Superior temporal gyrus (tissue), 1 donor: Measurements from ENCODE around the gene ELAVL1.
A peak's percentile ranks its signal among the peaks of the same experiment; 100 is the strongest.

Experiments
- DNase-seq: peaks from one replicate; pipeline ENCODE4 v3.0.0-alpha.2; 2016; ENCODE audit errors: extremely low spot score

ELAVL1 gene

DNA sequence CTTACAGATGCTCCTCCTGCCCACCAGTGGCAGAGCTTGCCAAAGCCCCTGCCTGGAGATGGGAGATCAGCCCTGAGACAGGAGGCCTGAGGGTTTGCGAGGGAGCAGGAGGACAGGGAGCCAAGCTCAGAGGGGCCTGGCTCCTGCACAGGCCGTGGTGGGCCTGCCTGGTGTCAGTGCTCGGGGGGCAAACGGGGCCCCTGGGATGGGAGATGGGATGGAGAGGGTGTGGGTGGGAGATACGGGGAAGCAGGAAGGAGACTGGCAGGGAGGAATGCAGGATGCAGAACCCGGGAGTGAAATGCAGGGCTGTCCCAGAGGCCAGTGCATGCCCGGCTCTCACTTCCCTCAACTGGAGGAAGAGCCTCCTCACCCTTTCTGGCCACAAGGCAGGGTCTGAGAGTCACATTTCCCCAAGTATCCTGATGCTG is 19.9 kb downstream of the ELAVL1 start:
- no peak for DNase-seq

DNA sequence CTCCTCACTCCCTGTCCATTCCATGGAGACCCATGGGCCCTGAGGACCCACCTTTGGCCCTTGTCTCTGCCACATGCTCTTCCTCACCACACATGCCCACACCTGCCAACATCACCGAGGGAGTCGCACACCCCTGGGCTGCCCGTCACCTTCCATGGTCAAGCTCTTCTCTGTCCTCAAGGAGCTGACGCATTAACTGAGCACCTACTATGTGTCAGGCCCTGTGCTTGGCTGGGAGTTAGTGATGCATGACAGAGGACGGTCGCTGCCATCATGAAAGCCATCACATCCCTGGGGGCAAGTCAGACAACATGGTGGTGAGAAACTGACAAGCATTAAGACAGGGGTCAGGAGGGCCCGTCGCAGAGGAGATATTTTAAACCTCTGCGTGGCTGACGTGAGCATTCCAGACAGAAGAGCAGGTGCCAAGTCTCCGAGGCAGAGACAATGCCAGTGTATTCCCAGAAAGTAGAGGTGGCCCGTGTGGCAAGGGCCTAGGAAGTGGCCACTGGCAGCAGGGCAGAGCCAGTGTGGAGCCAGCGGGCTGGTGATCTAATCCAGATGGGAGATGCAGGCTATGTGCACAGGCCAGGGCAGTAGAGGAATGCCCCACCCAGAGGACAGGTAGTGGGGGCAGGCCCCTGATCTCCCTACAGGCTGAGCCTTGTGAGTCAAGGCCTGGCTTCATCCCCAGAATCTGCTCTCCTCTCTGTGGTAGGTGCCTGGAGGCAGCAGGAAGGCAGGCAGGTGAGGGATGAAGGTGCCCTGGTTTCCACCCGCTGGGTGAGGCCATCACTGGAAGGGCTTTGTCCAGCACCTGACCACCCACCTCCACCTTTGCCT is 21.2 kb downstream of the ELAVL1 start:
- no peak for DNase-seq

DNA sequence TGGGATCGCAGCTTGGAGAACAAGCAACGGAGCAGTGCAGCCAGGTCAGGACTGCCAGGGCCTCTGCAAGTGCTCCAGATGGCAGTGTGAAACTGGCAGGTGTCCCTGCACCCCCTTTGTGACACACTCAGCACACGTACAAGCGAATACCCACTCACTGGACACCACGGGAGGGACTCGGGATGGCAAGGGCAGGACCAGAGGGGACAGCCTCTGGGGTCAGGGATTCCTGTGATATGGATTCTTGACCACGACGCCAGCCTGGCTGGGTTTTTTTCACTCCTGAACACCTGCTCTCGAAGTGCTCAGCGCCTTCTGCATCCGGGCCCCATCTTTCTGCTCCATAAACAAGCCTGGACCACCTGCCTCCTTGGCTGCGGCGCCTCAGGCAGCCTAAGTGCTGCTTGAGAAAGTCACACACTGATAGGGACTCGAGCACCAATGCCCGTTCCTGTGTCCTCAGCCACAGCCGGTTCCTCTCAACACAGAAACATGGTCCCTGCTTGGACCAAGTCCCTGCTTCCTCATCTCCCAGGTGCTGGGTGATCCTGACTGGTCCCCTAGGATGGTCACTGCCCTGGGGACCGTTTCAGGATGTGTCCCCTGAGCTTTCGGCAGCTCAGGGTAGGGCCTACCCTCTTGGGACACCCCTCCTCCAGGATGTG is 22.0 kb downstream of the ELAVL1 start:
- no peak for DNase-seq

GRCh38 chr19:7982651-7983099 is 22.8 kb downstream of the ELAVL1 start:
- DNase-seq: no peak

- DNase-seq: no peak
Measured at GRCh38 chr19:7982103-7982502, 23.3 kb downstream of the ELAVL1 start.

GRCh38 chr19:7981661-7982060 is 23.8 kb downstream of the ELAVL1 start:
- no peak for DNase-seq

- no peak for DNase-seq
Measured at GRCh38 chr19:7981199-7981598, 24.2 kb downstream of the ELAVL1 start.

DNA sequence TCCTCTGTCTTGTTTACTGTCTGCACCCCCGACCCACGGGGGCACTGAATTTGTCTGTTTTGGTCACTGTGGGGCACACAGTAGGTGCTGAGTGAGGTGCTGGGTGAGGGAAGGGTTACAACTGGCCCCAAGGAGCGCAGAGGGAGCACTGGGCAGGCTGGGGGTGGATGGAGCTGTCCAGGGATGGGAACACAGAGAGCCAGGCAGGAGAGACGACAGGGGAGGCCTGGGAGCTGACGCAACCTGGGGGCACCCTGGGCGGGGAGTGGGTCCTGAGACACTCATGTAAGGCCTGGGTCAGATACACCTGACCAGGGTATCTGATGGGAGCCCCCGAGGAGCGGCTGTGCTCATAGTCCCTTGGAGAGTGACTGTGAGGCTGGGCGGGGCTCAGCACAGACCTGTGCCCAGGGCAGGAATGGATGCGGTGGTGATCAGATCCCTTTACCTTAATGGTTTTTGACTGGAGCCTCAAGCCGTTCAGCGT is 24.8 kb downstream of the ELAVL1 start:
- no peak for DNase-seq

GRCh38 chr19:7980168-7980567 is 25.3 kb downstream of the ELAVL1 start:
- no peak for DNase-seq

- DNase-seq: no peak
Measured at GRCh38 chr19:7979559-7979958, 25.9 kb downstream of the ELAVL1 start.

- no peak for DNase-seq
Measured at GRCh38 chr19:7979011-7979410, 26.4 kb downstream of the ELAVL1 start.

DNA sequence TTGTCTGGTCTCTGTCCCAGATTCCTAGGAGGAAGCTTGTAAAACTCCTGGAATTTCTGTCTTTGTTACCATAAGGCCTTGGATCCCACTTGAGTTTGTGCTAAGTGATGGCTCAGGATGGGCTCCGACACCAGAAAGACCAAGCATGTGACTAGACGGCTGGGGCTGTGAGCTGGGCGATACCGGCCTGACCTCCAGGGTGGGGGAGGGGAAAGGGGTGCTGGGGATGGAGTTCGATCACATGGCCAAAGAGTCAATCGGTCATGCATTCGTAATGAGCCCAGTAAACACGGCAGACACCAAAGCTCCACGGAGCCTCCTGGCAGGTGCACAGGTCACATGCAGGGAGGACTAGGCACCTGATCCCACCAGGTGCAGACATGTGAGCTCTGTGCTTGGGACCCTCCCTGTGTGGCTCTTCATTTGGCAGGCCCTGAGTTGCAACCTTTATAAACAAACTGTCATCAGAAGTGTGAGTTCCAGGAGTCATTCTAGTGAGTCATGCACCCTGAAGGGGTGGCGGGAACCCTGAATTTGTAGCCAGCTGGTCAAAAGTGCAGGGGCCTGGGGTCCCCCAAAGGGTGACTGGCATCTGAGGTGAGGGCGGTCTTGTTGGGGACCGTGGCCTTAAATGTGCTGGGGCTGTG is 27.1 kb downstream of the ELAVL1 start:
- no peak for DNase-seq

DNA sequence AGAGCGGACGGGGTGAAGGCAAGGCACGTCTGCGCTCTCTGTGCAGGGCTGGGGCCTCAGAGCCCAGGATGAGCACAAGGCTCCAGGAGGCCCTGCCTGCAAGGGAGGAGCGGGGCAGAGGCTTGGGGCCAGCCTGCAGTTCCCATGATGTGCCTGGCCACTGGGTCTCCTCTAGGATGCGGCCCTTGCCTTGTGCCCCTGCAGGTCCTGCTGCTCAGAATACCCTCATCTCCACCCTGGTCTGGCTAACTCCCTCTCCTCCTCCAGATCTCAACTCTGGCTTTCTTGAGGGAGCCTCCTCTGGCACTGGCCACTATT is 27.8 kb downstream of the ELAVL1 start:
- DNase-seq: no peak

GRCh38 chr19:7977021-7977722 is 28.3 kb downstream of the ELAVL1 start:
- DNase-seq: no peak

DNA sequence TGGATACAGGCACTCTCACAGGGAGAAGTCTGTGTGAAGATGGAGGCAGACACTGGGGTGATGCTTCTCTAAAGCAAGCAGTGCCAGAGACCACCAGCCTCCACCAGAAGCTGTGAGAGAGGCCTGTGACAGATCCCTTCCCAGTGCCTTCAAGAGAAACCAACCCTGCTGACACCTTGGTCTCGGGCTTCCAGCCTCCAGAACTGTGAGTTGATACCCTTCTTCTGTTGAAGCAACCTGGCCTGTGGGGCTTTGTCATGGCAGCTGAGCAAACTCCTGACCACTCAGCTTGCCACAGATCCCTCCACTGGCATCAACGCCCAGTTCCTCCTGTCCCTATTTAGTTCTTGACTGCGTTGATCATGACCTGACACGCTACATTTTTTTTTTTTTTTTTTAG is 29.0 kb downstream of the ELAVL1 start:
- DNase-seq: no peak

DNA sequence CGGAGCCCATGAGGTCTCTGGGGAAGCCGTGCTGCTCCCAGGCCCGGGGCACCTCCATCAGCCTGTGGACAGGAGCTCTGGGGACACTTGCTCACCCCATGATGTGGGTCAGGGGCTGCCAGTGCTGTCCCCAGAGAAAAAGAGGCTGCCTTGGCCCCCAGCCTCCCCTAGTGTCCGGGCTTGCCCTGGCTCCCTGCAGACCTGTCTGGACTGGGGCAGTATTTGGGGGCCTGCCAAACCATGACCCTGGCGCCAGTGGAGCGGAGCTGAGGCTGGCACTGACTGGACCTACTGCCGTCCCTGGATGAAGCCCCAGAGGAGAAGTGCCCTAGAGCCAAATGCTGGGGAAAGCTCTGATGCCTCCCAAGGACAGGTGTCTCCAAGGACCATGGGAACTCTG is 30.4 kb downstream of the ELAVL1 start:
- DNase-seq: peak; percentile 43

- DNase-seq: peak; percentile 79
Measured at GRCh38 chr19:7973883-7974282, 31.6 kb downstream of the ELAVL1 start.

GRCh38 chr19:7971553-7972520 is 33.6 kb downstream of the ELAVL1 start:
- no peak for DNase-seq

DNA sequence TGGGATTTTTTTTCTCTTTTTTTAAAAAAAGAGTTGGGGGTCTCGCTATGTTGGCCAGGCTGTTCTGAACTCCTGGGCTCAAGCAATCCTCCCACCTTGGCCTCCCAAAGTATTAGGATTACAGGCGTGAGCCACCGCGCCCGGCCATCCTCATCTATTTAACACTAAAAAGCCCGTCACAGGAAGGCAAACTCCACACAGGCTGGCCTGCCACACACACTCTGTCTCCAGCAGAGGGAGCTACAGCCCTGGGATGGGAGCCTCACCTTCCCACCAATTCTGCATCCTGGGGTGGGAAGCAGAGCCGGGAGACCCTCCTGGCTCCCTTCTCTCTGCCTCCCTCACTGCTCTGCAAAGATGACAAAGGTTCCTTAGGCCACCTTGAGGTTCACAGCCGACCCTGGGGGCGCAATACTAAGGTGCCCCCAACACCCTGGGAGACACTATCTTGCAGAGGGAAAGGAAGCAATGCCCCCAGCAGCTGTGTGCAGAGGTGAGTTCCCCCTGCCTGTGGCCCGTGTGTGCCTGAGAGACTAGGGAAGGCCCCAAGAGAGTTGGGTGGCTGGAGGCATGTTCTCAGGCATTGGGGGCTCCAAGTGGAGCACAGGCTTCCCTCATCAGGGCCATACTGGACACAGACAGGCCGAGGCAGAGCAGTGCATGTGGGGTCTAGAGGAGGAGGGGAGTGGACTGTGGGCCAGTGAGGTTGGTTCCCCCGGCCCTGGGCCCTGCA is 34.6 kb downstream of the ELAVL1 start:
- DNase-seq: peak; percentile 56

DNA sequence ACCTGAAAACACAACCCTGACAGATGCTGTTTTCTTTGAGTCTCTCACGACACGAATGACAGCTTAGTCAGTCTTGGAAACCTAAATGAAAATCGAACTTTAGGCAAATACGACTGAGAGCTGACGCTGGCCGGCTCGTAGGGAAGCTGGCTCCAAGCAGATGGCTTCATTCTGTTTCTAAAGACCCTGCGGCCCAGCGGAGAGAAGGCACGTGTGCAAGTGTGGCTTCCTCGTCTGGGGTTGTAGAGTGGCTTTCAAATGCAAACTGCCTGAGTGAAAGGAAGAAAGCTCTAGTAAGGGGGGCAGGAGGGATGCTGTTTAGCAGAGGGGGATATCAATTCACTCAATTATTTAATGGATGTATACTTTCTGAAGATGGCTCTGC is 35.9 kb downstream of the ELAVL1 start:
- DNase-seq: no peak
